Stimulated activated CD4-positive, alpha-beta T cell treated with anti-CD3 and anti-CD28 coated beads, TNF-alpha, amount 100 ng/mL, for 24 hours (primary cell): Measurements from ENCODE around the gene EPHB6.

Experiments
- DNase-seq, 3 experiments: peaks; one replicate each; pipeline ENCODE4 v3.0.0-alpha.2; 2020; ENCODE audit warnings: low read depth in 3 of 3

The EPHB6 gene

GRCh38 chr7:142854372-142855113 is at the start of gene EPHB6:
EPHB6 (plus strand) TSS chr7:142855076; CDS start chr7:142863228, 8,152 bp downstream.
- DNase-seq = peak in 2 of 3 experiments; percentile 38 to 71

DNA sequence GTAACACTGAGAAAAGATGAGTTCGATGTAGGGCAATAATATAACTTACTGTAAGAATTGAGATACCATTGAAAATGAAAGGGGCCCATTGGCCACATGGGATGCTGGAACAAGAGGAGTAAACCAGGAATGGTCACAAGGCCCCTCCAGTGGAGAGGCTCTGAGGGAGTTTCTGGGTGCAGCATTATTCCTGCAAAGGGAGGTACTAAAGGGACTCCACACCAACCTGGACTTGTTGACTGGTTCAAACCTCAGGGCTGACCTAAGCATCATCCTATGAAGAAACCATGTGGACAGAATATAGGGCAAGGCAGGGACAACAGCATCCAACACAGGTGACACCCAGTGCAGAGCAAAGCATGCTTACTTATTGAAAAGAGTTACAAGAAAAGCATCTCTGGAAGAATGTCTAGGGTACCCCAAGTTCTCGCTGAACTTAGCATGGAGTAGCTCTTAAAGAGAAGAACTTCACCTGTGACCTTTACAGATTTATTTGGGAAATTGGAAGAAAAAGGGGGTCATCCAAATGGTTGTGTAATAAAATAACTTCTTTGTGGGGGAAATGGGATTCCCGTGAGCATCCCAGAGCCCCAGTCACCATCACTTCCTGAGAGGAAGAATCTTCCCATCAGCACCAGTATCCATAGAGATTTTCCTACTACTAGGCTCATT is 49.4 kb upstream of the EPHB6 start:
- no peak for DNase-seq

- no peak for DNase-seq
These were observed 48.9 kb upstream of the EPHB6 start for GRCh38 chr7:142806022-142806356.

- DNase-seq = no peak
These were observed 47.9 kb upstream of the EPHB6 start for GRCh38 chr7:142806957-142807356.

DNA sequence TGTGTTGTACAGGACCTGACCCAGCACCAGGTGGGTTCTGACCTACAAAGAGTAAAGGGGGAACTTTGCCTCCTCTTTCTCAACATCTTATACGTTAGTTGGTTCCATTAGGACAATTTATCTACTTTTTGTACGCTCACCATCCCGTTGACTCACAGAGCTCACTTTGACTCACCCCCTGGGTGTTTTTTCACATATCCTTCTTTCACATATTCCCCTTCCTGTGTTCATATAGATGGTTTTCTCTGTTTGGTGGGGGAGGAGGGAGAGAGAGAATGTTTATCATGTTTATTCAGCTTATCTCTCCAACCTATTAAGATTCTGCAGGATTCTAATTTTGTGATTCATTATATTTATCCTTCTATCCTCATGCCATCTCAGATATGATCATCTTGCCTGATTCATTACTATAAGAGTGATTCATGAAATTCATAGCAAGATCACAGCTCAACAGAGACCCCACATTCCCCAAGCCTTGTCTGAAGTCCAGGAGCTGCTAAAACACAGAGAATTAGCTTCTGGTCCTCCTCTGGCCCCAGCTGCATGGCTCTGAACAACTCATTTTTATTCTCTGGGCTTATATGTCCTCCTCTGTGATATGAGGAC is 46.9 kb upstream of the EPHB6 start:
- DNase-seq = no peak

DNA sequence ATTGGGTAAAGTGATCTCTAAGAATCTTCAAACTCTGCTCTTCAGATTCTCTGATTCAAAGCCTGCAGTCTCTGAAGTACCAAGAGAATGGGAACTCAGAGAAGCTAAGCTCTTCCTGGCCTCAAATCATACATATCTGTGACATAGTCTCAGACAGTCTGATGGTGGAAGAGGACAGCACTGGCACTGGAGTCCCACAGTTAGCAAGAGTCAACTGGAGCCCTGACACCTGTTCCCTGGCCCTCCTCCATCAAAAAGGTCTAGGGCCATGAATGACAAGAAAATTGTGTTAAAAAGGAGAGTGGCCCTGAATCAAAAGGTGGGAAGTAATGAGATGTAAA is 46.4 kb upstream of the EPHB6 start:
- DNase-seq = no peak

DNA sequence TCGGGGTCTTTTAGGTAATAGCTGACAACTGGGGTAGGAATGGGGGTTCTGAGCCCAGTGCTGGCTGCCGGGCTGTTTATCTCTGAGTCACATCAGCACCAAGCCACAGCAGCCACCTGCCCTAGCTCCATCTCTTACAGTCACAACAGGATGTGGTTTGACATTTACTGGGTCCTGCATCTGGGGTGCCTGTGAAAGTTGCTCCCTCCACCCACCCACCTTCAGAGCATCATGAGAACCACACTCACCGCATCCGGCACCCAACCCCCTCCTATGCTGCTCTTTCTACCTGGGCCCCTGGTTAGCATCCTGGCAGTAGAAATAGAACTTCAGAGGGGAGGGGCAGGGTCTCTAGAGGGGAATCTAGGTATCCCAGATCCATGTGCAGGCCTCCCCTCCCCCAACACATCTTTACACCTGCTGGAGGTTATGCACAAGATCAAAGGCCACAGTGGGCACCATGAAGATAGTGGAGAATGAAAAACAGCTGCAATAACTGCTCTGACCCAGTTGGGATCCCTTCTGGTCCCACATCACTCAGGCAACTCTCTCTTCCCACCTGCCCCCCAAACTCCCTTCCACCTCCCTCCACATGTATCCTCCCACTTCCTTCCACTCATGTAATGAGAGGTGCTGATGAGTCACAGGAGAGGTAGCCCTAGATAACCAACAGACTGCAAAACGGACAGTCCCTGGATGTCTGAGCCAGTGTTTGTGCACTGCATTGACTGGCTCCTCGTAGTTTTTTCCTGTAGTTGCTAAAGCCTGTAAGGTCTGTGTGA is 45.9 kb upstream of the EPHB6 start:
- peak; percentile 89 to 94 (median 89) for DNase-seq

DNA sequence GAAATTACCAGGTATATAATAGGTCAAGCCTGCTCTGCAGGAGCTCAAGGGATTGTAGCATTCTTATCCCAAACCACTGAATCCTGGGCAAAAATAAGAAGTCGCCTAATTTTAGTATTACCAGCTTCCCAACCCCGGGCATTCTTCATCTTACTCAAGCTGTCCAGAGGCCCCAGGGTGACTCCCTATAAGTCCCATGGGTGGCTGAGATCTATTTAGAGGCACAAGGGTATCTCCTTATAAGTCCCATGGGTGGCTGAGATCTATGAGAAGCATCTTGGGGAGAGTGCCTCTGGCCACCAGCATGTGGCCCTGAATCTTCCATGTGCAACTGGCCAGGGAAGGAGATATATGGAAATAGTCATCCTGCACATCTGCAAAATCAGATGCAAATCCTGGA is 45.2 kb upstream of the EPHB6 start:
- DNase-seq = no peak

GRCh38 chr7:142811154-142811737 is 43.6 kb upstream of the EPHB6 start:
- no peak for DNase-seq

GRCh38 chr7:142812437-142813215 is 42.2 kb upstream of the EPHB6 start:
- DNase-seq = no peak

GRCh38 chr7:142813226-142813625 is 41.6 kb upstream of the EPHB6 start:
- no peak for DNase-seq

- DNase-seq = no peak
These were observed 41.2 kb upstream of the EPHB6 start for GRCh38 chr7:142813699-142814098.

DNA sequence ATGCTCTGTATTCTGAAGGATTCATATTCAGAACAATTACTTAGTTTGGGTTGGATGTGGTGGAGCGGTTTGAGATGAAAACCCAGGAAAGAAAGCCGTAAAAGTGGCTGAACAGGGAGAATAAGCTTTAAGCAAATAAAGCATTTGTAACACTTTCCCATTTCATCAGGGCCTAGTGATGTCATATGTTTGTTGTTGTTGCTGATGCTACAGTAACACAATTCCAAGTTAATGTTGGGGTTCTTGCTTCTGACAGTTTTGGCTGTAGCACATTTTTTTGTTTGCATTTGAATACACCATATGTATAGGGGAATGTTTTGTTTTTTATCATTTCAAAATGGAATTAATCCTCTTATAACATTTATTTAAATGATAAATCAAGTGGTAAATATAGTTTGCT is 40.4 kb upstream of the EPHB6 start:
- no peak for DNase-seq

DNA sequence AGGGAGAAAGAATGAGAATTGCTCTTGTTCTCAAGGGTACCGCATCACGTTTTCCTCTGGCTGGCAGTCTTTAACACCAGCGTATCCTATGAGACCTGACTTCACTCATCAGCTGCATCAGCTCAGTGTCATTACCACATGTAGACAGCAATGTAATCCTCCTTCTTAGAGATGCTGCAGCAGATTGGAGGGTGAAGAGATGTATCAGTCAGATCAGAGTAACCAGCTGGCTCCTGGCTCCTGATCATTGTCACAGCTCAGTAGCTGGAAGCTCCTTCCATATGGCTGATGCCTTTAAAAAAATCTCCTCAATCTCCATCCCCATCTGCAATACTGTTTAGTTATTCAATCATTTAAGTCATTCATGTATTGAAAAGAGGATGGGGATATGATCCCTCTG is 39.7 kb upstream of the EPHB6 start:
- no peak for DNase-seq

- DNase-seq = no peak
These were observed 37.4 kb upstream of the EPHB6 start for GRCh38 chr7:142817506-142817905.

DNA sequence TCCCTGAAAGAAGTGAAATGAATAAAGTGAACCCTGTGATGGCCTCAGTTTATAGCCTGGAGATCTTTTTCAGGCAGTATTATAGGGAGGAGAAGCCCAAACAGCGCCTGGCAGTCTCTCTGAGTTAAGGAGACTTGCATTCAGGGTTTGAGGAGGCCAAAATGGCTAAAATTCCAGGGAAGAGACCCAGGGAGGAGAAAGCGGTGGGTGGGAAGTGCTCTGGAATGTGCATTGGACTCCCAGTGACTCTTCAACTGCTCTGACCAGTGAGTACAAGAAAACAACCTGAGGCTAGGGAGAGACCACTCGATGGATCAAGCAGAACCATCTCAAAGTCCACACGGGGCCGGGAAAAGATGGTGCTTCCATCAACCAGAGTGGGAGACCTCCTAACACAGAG is 35.3 kb upstream of the EPHB6 start:
- no peak for DNase-seq

GRCh38 chr7:142822714-142823113 is 32.2 kb upstream of the EPHB6 start:
- DNase-seq = no peak

DNA sequence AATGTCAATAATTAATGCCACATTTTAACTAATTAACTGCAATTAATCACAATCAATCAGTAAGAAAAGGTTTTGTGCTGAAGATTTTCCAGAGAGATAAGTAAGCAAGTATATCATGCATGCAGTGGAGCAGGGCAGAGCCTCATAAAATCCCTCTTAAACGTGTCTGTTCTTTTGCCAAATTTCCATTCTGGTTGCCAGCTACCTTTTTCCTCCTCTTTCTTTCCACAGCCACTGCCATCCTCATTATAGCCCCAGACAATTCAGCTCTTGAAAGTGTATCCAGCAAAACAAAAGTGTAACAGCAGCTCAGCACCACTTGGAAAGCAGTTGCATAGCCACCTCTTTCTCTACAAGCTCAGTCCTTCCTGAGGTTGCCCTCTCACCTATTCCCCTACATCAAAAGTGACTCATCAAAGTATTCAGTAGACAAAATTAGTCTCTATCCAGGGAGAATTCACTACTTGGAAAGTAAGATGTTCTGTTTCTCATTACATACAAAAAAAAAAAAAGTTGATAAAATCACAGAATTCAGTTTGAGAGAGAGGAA is 26.9 kb upstream of the EPHB6 start:
- DNase-seq = no peak

DNA sequence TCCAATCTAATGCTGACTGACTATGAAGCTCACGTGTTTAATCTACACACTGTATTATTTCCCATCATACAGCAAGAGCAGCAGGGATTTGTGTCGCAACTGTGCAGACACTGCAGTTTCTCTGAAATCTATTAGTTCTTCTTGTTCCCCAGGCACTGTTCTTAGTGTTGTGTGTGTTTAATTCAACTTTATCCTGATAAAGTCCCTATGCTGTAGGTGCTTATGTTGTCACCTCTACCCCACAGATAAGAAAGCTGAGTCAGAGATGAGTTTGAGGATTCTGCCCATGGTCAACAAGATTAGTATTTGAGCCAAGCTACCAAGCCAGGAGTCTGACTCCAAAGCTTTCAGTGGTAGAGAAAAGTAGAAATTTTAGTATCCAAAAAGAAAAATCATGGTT is 22.5 kb upstream of the EPHB6 start:
- DNase-seq = no peak

- DNase-seq = no peak
These were observed 21.5 kb upstream of the EPHB6 start for GRCh38 chr7:142833174-142834048.
